GM10266 (cell line): Measurements from ENCODE around the gene ARHGAP8.

Source experiments
- DNase-seq: peaks from one replicate; pipeline ENCODE4 v3.0.0; 2012; ENCODE audit errors: extremely low spot score
- TF ChIP-seq, protein P1 (sequence below): IDR thresholded peaks from 2 replicates; pipeline ENCODE4 v1.5.1; 2012; ENCODE audit warnings: mild to moderate bottlenecking, low read depth; ENCODE audit not compliant: control insufficient read depth, insufficient read depth; ENCODE audit errors: missing control alignments

ARHGAP8 gene

DNA sequence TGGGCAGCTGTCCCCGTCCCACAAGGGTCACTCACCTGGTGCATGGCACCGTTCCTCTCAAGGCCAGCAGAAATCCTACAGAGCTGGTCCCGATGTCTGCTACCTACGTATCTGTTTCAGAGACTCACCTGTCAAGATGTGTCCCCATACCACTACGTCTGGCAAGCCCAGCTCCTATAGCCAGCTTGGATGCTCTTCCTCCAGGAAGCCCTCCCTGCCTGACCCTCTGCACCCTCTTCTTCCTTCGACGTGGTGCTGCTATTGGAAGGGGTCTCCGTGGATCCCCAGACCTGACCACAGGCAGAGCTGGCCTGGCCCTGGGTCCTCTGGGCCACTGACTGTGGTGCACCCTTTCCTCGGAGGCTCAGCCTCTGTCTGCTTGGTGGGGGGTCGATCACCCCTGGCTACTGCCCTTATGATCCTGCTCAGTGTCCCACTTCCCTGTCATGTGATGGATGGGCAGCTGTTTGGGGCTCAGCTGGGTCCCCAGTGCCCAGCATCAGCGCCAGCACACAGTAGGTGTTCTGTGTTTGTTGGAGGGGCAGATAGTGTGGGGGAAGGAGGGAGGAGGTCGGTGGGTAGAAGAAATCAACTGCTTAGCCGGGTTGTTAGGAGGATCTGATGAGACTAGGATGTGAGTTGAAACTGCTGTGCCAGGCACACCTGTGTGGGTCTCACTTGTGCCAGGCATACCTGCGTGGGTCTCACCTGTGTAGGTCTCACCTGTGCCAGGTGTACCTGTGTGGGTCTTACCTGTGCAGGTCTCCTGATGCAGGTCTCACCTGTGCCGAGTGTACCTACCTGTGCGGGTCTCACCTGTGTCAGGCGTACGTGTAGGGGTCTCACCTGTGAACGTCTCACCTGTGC is 21.7 kb upstream of the ARHGAP8 start:
- no peak for DNase-seq
- TF ChIP-seq, protein P1, sequence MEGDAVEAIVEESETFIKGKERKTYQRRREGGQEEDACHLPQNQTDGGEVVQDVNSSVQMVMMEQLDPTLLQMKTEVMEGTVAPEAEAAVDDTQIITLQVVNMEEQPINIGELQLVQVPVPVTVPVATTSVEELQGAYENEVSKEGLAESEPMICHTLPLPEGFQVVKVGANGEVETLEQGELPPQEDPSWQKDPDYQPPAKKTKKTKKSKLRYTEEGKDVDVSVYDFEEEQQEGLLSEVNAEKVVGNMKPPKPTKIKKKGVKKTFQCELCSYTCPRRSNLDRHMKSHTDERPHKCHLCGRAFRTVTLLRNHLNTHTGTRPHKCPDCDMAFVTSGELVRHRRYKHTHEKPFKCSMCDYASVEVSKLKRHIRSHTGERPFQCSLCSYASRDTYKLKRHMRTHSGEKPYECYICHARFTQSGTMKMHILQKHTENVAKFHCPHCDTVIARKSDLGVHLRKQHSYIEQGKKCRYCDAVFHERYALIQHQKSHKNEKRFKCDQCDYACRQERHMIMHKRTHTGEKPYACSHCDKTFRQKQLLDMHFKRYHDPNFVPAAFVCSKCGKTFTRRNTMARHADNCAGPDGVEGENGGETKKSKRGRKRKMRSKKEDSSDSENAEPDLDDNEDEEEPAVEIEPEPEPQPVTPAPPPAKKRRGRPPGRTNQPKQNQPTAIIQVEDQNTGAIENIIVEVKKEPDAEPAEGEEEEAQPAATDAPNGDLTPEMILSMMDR, result no peak

- TF ChIP-seq, protein P1, result no peak
- no peak for DNase-seq
Measured at GRCh38 chr22:44731357-44731970, 20.9 kb upstream of the ARHGAP8 start.

DNA sequence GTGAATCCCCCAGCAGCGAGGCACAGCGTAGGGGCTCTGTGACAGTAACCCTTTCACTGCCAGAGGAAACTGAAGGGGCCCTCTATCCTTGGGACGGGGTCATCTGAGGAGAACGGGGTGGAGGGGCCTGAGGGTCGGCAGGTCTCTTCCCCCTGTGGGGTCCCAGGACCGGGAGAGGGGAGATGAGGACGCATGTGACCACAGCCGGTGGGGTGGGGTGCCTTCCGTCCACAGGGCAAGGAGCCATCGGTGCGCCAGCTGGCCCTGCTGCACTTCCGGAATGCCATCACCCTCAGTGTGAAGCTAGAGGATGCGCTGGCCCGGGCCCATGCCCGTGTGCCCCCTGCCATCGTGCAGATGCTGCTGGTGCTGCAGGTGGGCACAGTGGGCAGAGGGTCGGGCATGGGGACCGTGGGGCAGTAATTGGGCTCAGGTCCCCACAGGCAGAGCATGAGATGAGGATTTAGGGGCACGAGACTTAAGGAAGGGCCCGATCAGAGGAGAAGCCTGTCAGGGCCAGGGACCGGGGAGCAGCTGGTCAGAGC is 20.3 kb upstream of the ARHGAP8 start:
- DNase-seq, result no peak
- TF ChIP-seq, protein P1, result no peak

DNA sequence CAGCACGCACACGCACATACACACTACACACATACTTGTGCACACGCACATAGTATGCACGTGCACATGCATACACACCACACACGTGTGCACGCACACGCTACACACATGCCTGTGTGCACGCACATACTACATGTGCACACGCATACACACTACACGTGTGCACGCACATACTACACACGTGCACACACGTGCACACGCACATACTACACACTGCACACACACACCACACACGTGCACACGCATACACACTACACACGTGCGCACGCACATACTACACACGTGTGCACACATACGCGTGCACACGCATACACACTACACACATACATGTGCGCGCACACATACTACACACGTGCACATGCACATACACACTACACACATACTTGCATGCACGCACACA is 19.7 kb upstream of the ARHGAP8 start:
- TF ChIP-seq, protein P1, result no peak
- no peak for DNase-seq

DNA sequence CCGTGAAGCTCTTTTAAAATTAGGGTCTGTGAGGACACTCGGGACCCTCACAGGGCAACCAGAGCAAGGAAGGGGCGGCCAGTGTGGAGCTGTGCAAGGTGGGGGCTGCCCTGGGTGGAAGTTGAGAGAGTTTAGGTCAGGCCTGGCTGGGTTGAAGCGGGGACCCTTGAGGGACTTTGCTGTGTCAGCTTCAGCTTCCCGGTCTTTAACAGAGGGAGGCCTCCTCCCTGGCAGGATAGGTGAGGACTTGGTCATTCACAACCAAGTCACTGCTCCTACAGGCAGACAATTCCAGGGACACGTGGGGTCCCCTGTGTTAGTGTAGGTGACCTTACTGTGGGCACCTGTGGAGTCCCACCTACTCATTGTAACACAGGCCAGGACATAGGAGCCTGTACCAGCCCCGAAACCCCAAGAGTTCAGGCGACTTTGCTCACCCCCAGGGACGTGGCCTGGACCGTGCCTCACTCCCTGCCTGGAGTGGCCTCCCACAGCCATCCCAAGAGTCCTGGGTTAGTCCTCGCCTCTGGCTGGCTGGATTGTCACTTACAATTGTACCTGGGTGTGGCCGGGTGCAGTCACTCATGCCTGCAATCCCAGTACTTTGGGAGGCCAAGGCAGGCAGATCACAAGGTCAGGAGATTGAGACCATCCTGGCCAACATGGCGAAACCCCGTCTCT is 18.8 kb upstream of the ARHGAP8 start:
- DNase-seq, result no peak
- TF ChIP-seq, protein P1, result no peak

- DNase-seq, result no peak
Measured at GRCh38 chr22:44734278-44734677, 18.1 kb upstream of the ARHGAP8 start.

More at GRCh38 chr22:44734278-44734677, 18.1 kb upstream of the ARHGAP8 start:
- TF ChIP-seq, protein P1, result no peak
